Adrenal gland (tissue), 5 donors: ENCODE results near the gene SEMA5A.

Experiments used
- CTCF ChIP-seq, 6 experiments: fragments of 450-650 bp in 4 of 6; fragments of 200-600 bp in 2 of 6; sonication (generic) in 1 of 6; IDR thresholded peaks; 1 replicate in 5 of 6; 2 replicates in 1 of 6; pipeline versions ENCODE4 v1.5.1 to v1.8.0; 2016 to 2021; ENCODE audit warnings: antibody characterized with exemption in 6 of 6, mild to moderate bottlenecking in 2 of 6, moderate library complexity in 1 of 6
- POLR2A ChIP-seq, 2 donors: fragments of 450-650 bp; IDR thresholded peaks; one replicate each; pipeline ENCODE4 v1.6.1; 2017; ENCODE audit warnings: antibody characterized with exemption in 2 of 2, mild to moderate bottlenecking in 2 of 2, moderate library complexity in 1 of 2
- donor health status: DM: no; HTN: no; CAD: no.

- TF ChIP-seq POLR2A (IDR thresholded peaks at IDR 0.05) = no peak
- no peak for TF ChIP-seq CTCF (IDR thresholded peaks at IDR 0.05)
Measured at GRCh38 chr5:9188131-9188530, 357.7 kb downstream of the SEMA5A start.
